NCI-H2107 treated with DMSO at 0.1 percent for 48 hours (cell line): ENCODE data around the gene ZNF764.
A peak's percentile ranks its signal among the peaks of the same experiment; 100 is the strongest.

Source experiments
- DNase-seq: peaks from one replicate; lab custom pipeline; 2025; ENCODE audit not compliant: unreplicated experiment; lab: John Stamatoyannopoulos, UW

ZNF764 gene

DNA sequence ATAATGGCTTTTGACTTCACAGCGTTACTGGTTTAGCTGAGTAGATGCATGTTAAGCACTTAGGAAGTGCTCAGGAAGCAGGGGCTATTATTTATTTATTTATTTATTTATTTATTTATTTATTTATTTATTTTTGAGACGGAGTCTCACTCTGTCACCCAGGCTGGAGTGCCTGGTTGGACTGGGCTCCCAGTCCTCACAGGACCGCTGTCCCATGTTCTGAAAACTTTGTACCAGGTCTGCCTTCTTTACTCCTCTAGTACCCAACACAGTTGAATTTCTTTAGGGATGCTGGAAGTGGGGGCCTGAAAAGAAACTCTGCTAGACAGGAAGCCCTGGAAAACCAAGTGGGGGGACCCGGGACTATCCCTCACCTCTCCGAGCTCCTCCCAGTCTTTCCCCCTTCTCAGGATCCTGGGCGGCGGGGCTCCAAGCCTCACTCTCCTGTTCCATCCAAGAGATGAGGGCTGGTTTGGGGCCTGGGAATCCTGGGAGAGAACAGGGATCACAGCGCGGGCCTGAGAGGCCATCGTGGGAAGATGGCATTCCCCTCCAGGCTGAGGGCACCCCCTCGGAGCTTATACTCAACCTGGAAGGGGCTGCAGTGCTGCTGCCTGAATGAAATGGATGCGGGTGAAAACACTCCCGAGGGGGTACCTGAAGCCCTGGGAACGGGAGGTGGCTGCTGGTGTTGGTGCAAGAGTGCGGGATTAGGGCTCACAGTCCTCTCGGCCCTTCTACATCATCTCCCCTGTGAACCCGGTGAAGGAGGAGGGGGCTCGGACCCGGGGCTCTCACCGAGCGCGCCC, 12.7 kb upstream of the ZNF764 start:
- no peak for DNase-seq

DNA sequence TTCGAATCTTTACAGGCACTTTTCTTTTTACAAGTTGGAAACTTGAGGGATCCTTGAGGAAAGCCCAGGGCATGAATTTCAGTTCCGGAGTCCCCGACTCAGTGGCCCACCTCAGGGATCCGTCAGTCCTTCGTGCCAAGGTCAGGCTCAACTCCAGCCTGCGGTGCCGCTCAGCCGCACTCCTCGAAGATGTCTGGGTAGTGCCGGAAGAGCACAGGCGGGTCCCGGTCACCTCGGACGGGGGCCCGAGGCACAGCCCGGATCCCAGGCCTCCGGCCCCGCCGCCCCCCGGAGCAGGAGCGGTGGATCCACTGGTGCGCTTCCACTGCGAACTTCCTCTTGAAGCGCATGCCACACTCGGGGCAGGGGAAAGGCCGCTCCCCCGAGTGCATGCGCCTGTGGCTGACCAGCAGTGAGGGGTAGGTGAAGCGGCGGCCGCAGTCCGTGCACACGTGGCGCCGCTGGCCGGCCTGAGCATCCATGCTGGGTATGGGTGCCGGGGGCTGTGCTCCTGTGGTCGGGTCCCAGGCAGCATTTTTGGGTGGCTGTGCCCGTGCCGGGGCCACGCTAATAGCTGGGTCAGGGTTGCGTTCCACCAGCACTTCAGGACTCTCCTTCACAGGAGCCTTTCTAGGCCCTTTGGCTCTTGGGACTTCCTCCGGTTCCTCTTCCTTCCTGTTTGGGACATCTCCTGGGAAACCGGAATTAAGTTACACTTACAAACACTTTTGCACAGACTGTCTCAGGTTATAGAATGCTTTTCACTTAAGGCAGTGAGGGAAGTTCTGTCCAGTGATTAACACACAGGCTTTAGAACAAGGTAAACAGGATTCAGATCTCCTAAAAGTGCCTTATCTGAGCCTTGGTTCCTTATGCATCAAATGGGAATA, 11.8 kb upstream of the ZNF764 start:
- DNase-seq: no peak

- no peak for DNase-seq
Measured at GRCh38 chr16:30569281-30569680, 11.1 kb upstream of the ZNF764 start.

DNA sequence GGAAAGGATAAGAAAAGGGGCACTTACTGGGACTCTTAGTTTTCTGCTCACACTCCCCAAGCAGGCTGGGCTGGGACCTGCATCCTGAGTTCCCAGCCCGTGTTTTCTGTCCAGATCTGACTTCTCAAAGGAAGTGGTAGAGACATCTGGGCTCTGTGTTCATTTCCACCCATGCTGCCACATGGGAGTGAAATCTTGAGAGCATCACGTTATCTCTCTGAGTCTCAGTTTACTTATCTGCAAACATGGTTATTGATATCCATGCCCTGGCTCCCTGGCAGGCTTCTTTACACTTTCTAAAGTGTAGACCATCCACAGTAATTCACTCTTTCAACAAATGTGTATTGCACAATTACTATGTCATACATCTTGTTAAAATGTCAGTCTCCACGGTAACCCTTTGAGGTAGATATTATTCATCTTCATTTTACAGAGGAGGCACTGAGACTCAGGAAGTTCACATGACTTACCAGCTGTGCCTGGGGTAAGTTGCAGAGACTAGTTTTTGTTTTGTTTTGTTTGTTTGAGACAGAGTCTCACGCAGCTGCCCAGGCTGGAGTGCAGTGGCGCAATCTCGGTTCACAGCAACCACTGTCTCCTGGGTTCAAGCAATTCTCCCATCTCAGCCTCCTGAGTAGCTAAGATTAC, 9.9 kb upstream of the ZNF764 start:
- peak; percentile 15 for DNase-seq

- no peak for DNase-seq
Measured at GRCh38 chr16:30567160-30567990, 9.2 kb upstream of the ZNF764 start.

DNA sequence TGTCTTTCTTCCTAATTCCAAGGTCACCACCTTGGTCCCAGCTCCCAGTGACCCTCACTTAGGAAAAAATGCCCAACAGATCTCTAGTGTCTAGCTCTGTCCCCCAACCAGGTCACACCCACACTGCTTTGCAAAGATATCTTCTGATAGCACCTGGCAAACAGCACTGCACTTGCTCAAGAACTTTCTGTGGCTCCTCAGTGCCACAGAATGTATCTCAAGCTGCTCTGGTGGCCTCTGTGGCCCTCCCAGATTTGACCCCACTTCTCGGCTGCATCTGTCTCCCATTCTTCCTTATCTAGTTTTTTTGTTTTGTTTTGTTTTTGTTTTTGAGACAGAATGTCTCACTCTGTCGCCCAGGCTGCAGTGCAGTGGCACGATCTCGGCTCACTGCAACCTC, 8.4 kb upstream of the ZNF764 start:
- DNase-seq: no peak

- DNase-seq: no peak
Measured at GRCh38 chr16:30565984-30566383, 7.8 kb upstream of the ZNF764 start.

- no peak for DNase-seq
Measured at GRCh38 chr16:30565526-30565925, 7.4 kb upstream of the ZNF764 start.

- DNase-seq: no peak
Measured at GRCh38 chr16:30562021-30562420, 3.8 kb upstream of the ZNF764 start.

DNA sequence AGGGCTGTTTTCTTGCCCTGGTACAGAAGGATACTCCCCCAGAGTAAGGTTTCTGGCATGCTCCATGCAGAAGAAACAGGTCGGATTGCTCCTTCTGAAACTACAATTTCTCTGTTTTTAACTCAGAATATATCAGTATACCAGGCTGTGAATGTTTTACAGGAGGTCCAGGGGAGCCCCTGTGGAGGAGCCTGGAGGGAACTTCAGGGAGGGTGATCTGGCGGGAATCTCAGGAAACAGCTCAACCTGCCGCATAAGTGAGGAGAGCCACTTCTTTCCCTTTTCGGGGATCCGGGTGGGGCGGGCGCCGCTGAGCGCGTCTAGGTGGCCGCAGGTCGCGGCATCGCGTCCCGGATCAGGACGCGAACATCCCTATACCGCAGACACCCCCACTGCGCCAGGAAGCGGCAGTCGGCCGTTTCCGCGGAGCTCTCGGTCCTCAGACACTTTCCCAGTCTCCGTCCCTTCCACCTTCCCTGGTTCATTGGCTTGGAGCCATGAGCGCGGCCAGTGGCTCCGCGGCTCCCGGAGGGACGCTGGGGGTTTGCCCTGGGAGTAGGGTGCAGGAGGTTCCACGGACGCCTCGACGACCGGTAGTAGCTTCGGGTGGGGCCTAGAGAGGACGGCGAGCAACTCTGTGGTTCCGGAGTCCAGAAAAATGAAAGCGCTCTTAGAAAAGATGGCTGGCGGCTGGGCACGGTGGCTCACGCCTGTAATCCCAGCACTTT, 3.1 kb upstream of the ZNF764 start:
- DNase-seq: no peak

DNA sequence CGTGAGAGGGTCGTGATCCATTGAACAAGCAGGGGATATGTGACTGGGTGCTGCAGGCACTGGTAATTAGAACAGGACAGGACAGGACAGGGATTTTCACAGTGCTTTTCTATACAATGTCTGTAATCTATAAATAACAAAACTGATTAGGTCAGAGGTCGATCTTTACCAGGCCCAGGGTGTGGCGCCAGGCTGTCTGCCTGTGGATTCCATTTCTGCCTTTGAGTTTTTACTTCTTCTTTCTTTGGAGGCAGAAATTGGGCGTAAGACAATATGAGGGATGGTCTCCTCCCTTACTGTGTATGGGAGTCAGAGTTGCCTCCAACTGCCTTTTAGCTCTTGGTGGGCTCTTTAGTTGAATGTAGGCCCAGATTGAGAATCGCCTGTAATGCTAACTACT, 1.5 kb upstream of the ZNF764 start:
- DNase-seq: no peak

- no peak for DNase-seq
Measured at GRCh38 chr16:30558789-30559377, 709 bp upstream of the ZNF764 start.

DNA sequence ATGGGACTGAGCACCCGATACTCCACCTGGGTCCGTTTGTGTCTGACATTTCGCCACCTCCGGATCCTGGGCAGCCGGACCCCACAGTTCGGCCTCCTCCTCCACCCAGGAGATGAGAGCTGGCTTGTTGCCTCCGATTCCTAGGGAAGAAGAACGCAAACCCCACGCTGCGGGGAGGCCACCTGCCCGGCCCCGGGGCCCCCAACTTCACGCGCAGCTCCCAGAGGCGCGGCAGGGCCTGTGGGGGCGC, 542 bp downstream of the ZNF764 start:
- no peak for DNase-seq

- DNase-seq: no peak
Measured at GRCh38 chr16:30556125-30556473, 2.1 kb downstream of the ZNF764 start.

- DNase-seq: no peak
Measured at GRCh38 chr16:30555315-30556124, 2.7 kb downstream of the ZNF764 start.

DNA sequence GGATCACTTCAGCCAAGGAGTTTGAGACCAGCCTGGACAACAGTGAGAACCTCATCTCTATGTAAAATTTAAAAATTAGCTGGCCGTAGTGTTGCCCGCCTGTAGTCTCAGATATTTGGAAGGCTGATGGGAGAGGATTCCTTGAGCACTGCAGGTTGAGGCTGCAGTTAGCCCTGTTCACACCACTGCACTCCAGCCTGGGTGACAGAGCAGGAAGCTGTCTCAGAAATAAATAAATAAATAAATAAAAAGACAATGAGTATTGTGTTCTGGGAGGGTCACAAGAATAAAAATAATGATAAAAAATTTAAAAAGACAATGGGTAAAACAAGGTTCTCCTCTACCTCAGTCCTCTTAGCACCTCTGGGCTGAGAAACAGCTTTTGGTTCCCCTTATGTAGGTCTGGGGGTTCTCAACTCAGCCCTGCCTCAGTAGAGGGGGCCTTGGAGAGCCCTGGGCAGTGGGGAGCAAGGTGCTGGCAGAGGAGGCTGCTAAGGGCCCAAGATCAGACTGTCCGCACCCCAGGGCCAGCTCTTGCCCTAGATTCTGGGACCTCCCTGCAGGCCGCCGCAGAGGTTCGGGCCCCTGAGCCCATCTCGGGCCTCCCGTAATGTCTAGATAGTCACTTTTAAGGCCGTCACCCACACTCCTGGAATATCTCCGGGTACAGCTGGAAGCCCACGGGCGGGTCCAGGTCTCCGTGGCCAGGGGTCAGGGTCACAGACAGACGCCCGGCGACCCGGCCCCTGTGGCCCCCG, 3.4 kb downstream of the ZNF764 start:
- DNase-seq: no peak

GRCh38 chr16:30553393-30553899, 4.7 kb downstream of the ZNF764 start:
- DNase-seq: no peak

DNA sequence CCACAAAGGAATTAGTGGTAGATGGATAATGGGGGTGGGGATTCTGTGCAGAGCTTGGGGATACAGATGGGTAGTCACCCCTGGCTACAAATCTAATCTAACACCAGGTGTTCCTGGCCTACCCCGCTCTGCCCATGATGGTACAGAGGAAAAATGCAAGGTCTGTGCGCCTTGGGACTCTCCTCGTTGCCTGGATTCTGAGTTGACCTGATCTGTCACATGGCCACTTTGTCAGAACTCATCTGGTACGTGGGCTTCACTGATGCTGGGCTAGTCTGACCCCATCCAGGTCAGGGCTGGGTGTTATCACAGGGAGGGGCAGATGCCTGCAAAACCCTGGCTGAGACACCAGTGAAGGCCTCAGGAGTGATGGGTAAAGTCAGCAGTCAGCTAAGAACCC, 5.2 kb downstream of the ZNF764 start:
- no peak for DNase-seq
